Neutrophil (primary cell): Measurements from ENCODE around the gene GLB1L.

Source experiments
- H3K27ac ChIP-seq: fragments of 200-600 bp; sonication (generic); 2 replicates; pipeline ENCODE4 v1.5.1; 2016; ENCODE audit warnings: mild to moderate bottlenecking, moderate library complexity
- H3K27me3 ChIP-seq: fragments of 200-600 bp; sonication (generic); 2 replicates; pipeline ENCODE4 v1.6.0; 2016; ENCODE audit warnings: mild to moderate bottlenecking
- H3K36me3 ChIP-seq: fragments of 200-600 bp; sonication (generic); 2 replicates; pipeline ENCODE4 v1.5.1; 2017
- H3K4me1 ChIP-seq, 2 experiments: fragments of 200-600 bp in 1 of 2; sonication (generic) in 1 of 2; 1 replicate in 1 of 2; 2 replicates in 1 of 2; pipeline versions ENCODE4 v1.5.1 to v1.6.1; 2013 to 2016; ENCODE audit warnings: low read depth in 1 of 2, low read length in 1 of 2, mild to moderate bottlenecking in 1 of 2, moderate library complexity in 1 of 2; ENCODE audit not compliant: control insufficient read depth in 1 of 2, insufficient read depth in 1 of 2
- H3K4me3 ChIP-seq, 2 experiments: fragments of 200-600 bp in 1 of 2; sonication (generic) in 1 of 2; 1 replicate in 1 of 2; 2 replicates in 1 of 2; pipeline ENCODE4 v1.5.1; 2013 to 2016; ENCODE audit warnings: low read depth in 1 of 2, low read length in 1 of 2, mild to moderate bottlenecking in 1 of 2, moderate library complexity in 1 of 2
- H3K9me3 ChIP-seq: fragments of 200-600 bp; sonication (generic); 2 replicates; pipeline ENCODE4 v1.5.1; 2016
- TF ChIP-seq, protein P1 (sequence below): fragments of 200-600 bp; sonication (generic); IDR thresholded peaks from 2 replicates; pipeline ENCODE4 v1.5.1; 2016; ENCODE audit warnings: antibody characterized with exemption

The GLB1L gene

DNA sequence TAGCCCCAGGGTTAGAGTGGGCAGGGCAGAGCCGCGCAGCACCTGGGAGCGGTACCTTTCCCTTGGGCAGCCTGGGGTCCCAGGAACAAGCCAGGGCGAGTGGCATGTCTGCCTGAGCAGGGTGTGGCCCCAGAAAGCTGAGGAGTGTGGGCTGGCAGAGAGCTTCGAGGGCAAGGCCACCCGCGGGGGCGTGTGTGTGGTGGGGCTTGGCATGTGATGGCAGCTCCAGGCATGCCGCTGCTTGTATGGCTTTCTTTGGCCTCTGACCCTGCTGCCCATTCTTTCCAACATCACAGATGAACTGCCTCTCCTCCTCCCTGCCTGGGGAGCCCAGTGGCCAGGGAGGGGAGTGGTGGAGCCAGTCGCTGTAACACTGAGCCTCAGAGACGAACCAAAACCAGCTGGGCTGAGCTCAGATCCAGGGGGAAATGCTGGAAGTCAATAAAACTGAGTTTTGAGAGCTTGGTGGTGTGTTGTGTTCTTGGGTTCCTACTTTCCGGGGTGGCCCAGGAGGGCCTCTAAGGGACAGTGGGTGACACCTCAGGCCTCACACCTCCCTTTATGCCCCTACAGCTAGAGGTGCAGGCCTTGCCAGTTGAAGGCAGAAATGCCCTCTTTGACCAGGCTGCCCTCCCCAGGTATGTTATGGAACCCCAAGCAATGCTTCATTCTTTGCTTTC, 41.3 kb upstream of the GLB1L start:
- TF ChIP-seq, protein P1, sequence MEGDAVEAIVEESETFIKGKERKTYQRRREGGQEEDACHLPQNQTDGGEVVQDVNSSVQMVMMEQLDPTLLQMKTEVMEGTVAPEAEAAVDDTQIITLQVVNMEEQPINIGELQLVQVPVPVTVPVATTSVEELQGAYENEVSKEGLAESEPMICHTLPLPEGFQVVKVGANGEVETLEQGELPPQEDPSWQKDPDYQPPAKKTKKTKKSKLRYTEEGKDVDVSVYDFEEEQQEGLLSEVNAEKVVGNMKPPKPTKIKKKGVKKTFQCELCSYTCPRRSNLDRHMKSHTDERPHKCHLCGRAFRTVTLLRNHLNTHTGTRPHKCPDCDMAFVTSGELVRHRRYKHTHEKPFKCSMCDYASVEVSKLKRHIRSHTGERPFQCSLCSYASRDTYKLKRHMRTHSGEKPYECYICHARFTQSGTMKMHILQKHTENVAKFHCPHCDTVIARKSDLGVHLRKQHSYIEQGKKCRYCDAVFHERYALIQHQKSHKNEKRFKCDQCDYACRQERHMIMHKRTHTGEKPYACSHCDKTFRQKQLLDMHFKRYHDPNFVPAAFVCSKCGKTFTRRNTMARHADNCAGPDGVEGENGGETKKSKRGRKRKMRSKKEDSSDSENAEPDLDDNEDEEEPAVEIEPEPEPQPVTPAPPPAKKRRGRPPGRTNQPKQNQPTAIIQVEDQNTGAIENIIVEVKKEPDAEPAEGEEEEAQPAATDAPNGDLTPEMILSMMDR, result no peak
- no peak overlapping the region for H3K4me3 ChIP-seq
- H3K9me3 ChIP-seq, result no peaks in the 10 kb centered on the region
- H3K27ac ChIP-seq, result no peak overlapping the region
- no peaks in the 10 kb centered on the region for H3K4me1 ChIP-seq
- H3K36me3 ChIP-seq, result peaks cover 54% of the 10 kb centered on the region
- peaks cover 18% of the 10 kb centered on the region for H3K27me3 ChIP-seq

DNA sequence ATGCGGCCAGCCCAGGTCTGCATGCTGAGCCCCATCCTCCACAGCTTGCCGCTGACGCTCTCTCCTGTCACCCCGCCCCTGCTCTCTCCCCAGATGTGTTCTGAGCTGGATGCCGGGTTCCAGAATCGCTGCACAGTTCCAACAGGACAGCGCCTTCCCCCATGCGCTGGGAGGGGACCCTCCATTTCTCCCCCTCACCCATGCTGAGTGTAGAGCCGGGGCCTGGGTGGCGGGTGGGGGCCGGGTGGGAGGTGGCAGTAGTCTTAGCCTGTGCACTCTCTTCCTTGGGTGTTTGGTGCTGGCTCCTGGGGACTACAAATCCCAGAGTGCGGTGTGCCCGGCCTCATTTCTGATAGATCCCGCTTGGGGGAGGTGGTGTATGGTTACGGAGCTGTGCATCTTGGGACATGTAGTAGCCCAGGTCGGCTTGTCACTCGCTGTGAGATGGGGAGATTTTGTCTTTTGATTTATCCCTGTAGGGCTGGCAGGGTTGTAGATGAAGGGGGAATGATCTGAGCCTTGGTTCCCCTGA, 40.7 kb upstream of the GLB1L start:
- H3K27me3 ChIP-seq, result peaks cover 12% of the 10 kb centered on the region
- H3K27ac ChIP-seq, result no peak overlapping the region
- TF ChIP-seq, protein P1, result no peak
- H3K36me3 ChIP-seq, result peaks cover 60% of the 10 kb centered on the region
- H3K9me3 ChIP-seq, result no peaks in the 10 kb centered on the region
- H3K4me1 ChIP-seq, result peaks cover 0 to 1% of the 10 kb centered on the region in 2 experiments
- H3K4me3 ChIP-seq, result no peak overlapping the region

DNA sequence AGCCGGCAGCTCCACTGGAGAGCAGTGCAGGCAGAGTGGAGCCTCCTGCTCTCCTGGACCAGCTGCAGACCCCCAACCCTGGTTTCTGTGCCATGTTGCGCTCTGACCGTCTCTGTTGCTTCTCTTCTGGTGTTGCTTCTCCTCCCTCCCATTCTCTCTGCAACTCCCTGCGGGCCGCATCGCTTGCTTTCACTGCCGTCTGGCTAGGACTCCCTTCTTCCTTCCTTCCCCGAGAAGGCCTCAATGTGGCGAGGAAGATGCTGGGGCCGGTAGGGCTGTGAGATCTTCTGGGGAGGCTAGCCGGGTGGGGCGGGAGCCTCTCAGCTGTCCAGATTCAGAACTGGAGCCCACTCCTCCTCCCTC, 40.1 kb upstream of the GLB1L start:
- H3K36me3 ChIP-seq, result peaks cover 61% of the 10 kb centered on the region
- peaks cover 8% of the 10 kb centered on the region for H3K27me3 ChIP-seq
- TF ChIP-seq, protein P1, result no peak
- H3K4me3 ChIP-seq, result no peak overlapping the region
- no peaks in the 10 kb centered on the region for H3K9me3 ChIP-seq
- no peak overlapping the region for H3K27ac ChIP-seq
- H3K4me1 ChIP-seq, result peaks cover 4 to 7% of the 10 kb centered on the region in 2 experiments

DNA sequence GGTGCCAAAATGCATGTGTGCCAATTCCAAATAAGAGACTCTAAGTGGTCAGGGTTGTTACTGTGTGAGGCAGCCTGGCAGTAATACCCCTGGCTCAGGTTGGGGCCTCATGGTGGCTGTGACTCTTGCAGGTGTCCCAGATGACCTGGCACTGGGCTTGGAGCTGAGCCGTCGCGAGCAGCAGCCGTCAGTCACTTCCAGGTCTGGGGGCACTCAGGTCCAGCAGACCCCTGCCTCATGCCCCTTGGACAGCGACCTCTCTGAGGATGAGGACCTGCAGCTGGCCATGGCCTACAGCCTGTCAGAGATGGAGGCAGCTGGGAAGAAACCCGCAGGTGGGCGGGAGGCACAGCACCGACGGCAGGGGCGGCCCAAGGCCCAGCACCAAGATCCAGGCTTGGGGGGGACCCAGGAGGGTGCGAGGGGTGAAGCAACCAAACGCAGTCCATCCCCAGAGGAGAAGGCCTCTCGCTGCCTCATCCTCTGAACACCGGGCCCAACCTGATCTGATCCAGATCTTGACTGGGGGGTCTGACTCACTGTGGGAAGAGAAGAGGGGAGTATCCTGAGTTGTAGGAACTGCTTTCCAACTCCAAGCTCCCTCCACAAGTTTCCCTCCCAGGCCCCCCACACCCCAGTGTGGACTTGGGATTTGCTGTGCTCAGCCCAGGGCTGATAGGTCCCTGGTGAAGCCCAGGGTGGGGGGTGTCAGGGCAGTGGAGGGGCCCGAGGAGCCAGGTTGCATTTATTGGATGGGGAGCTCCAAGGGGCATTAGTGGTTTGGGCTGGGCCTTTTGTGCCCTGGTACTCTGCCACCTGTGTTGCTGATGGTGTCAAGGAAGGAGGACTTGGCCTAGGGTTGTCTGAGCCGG, 39.5 kb upstream of the GLB1L start:
- no peak overlapping the region for H3K27ac ChIP-seq
- TF ChIP-seq, protein P1, result no peak
- peaks cover 61% of the 10 kb centered on the region for H3K36me3 ChIP-seq
- H3K27me3 ChIP-seq, result peaks cover 2% of the 10 kb centered on the region
- H3K4me1 ChIP-seq, result peaks cover 10 to 13% of the 10 kb centered on the region in 2 experiments
- no peak overlapping the region for H3K4me3 ChIP-seq
- no peaks in the 10 kb centered on the region for H3K9me3 ChIP-seq

DNA sequence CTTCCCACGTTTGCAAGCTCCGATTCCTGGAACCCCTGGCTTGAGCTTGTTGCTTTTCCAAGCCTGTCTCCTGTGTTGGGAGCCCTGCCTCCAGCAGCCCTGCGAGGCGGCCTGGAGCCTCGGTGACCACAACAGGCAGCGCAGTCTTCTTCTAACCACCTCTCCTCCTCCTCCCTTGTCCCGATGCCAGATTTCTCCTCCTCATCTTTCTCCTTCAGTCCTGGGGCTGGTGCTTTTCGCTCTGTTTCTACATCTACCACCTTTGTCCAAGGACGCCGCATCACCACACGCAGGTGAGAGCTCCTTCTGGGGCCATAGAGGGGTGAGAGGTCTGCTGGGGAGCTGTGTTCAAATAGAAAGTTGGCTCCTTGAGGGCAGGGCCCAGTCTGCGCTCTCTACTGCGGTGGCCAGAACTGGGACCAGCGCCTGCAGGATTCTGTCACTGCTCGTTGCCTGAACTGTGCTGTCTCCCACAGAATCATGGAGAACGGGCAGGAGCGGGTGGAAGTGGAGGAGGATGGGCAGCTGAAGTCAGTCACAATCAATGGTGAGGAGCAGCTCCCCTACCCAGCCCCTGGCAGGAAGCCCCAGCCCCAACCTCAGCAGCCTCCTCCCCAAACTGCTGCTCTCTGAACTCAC, 37.8 kb upstream of the GLB1L start:
- TF ChIP-seq, protein P1, result no peak
- Histone ChIP-seq H3K27ac (no peak overlapping the region), H3K4me1 (peaks cover 22 to 28% of the 10 kb centered on the region in 2 experiments), H3K27me3 (no peaks in the 10 kb centered on the region), H3K4me3 (no peak overlapping the region), H3K9me3 (no peaks in the 10 kb centered on the region), H3K36me3 (peaks cover 61% of the 10 kb centered on the region)
